Psoas muscle (tissue), 8 donors: ENCODE measurements around the gene EIF2S2. TPM values are rescaled to one million over a fixed set of nuclear protein-coding genes. Genes with fewer than 3 reads are reported as not detected.
A peak's percentile ranks its signal among the peaks of the same experiment; 100 is the strongest.

Source experiments
- ATAC-seq, 4 donors: fragments of 200-7000 bp; cut with Tn5 transposase; one replicate each; pipeline ENCODE4 v1.9.1; 2020; ENCODE audit warnings: moderate library complexity in 3 of 4, mild to moderate bottlenecking in 2 of 4
- DNase-seq, 2 donors: peaks; one replicate each; pipeline ENCODE4 v3.0.0-alpha.2; 2020
- H3K27ac ChIP-seq: fragments of 200-600 bp; one replicate; pipeline ENCODE4 v1.8.0; 2022
- H3K27me3 ChIP-seq, 3 donors: fragments of 200-600 bp in 1 of 3; one replicate each; pipeline versions ENCODE4 v1.6.1 to v1.8.0; 2013 to 2022; ENCODE audit warnings: low read length in 2 of 3, mild to moderate bottlenecking in 2 of 3, moderate library complexity in 1 of 3; ENCODE audit not compliant: insufficient read depth in 3 of 3
- H3K36me3 ChIP-seq, 2 donors: fragments of 200-600 bp in 1 of 2; one replicate each; pipeline versions ENCODE4 v1.6.1 to v1.8.0; 2013 to 2022; ENCODE audit warnings: low read depth in 1 of 2, mild to moderate bottlenecking in 1 of 2, moderate library complexity in 1 of 2; ENCODE audit not compliant: insufficient read depth in 1 of 2
- H3K4me1 ChIP-seq: fragments of 200-600 bp; one replicate; pipeline ENCODE4 v1.8.0; 2022
- H3K4me3 ChIP-seq: fragments of 200-600 bp; one replicate; pipeline ENCODE4 v1.8.0; 2022; ENCODE audit warnings: mild to moderate bottlenecking
- H3K9me3 ChIP-seq: fragments of 200-600 bp; one replicate; pipeline ENCODE4 v1.8.0; 2022
- WGBS, 3 donors: extraction: QIAGEN DNeasy Blood & Tissue Kit; methylation state at CpG; one replicate each; pipeline versions ENCODE4 v1.1.6 to v1.1.7; 2013; 5-methylcytosine and 5-hydroxymethylcytosine counted together
- intact Hi-C, 2 donors: fragments of 100-400 bp; cut with DNase I; formaldehyde crosslinking; loops; one replicate each; pipeline versions ENCODE4 v1.11.0 to v1.14.2; 2022
- polyA plus RNA-seq, 3 donors: library from polyadenylated mRNA; stranded (reverse); fragments of 200-250 nt; gene quantifications; one replicate each; pipeline ENCODE4 v1.2.3, GENCODE V29; 2013
- total RNA-seq, 4 donors: library from RNA; stranded (reverse); fragmentation: NEBNext Ultra II Directional in 2 of 4; extraction: Animal tissue kit (Norgen Biotek cat#: 25700) in 2 of 4; gene quantifications; one replicate each; pipeline versions ENCODE4 v1.2.1 to v1.2.4, GENCODE V29; 2021 to 2023
- TF ChIP-seq, protein P1 (sequence below): fragments of 200-600 bp; IDR thresholded peaks from one replicate; pipeline ENCODE4 v1.8.0; 2022; ENCODE audit warnings: antibody characterized with exemption
- donor health status: healthy with polysubstance abuse.
- donor health status: DM: no; HTN: no; CAD: no; lungs with moderate emphysema.
- donor health status: Bipolar disorder and iron deficiency.
- donor health status: healthy.
- donor health status: DM: yes; HTN: yes; CAD: no.
- donor health status: DM: no; HTN: no; CAD: no.
- donor health status: DM: no; HTN: no; CAD: no.
- donor health status: DM: yes; HTN: yes; CAD: no.

Gene EIF2S2
- total and polyA plus RNA-seq, 7 donors, result 49.4 to 219 (median 88.9) TPM

DNA sequence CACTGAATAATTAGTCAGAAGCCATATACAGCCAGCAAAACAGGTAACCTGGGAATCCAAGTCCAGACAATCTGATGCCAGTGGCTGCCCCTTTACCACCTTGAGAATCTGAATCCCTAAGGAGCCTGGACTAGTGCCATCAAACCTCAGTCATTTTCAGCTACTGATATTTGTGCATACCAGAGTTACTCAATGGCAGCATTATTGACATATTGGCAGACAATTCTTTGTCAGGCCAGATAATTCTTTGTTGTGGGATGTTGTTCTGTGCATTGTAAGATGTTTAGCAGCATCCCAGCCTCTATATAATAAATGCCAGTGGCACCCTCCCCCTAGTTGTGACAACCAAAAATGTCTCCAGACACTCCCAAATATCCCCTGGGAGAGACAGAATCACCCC lies 3.2 kb upstream of the EIF2S2 start:
- ATAC-seq (no peak), DNase-seq (no peak)
- Histone ChIP-seq H3K4me1 (peaks cover 5% of the 10 kb centered on the region), H3K36me3 (no peaks in the 10 kb centered on the region), H3K9me3 (no peaks in the 10 kb centered on the region), H3K27me3 (no peaks in the 10 kb centered on the region), H3K4me3 (no peak overlapping the region), H3K27ac (no peak overlapping the region)
- TF ChIP-seq, protein P1, sequence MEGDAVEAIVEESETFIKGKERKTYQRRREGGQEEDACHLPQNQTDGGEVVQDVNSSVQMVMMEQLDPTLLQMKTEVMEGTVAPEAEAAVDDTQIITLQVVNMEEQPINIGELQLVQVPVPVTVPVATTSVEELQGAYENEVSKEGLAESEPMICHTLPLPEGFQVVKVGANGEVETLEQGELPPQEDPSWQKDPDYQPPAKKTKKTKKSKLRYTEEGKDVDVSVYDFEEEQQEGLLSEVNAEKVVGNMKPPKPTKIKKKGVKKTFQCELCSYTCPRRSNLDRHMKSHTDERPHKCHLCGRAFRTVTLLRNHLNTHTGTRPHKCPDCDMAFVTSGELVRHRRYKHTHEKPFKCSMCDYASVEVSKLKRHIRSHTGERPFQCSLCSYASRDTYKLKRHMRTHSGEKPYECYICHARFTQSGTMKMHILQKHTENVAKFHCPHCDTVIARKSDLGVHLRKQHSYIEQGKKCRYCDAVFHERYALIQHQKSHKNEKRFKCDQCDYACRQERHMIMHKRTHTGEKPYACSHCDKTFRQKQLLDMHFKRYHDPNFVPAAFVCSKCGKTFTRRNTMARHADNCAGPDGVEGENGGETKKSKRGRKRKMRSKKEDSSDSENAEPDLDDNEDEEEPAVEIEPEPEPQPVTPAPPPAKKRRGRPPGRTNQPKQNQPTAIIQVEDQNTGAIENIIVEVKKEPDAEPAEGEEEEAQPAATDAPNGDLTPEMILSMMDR, result no peak
- intact Hi-C loops, result loop anchor here in 1 of 2 donors (5.0 kb wide), 1 partner anchor 38 kb away; no protein-coding TSS in a partner anchor

DNA sequence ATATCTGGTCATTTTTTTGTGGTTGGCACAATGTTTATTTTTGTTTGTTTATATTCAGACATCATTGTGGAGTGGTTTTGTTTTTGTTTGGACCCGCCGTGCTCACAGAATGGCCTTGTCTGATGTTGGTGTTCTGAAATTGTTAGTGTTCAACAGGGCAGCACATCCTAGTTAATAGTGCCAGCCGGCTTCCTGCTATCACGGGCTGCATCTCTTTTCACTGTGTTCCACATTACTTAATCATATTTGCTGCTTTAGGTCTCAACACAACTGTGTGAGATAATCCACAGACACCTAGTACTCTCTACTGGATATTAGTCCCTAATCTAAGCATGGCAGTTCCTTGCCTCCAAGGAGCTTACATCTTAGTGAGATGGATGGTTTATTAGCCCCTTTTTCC lies 2.8 kb upstream of the EIF2S2 start:
- intact Hi-C loops, result loop anchor here in 1 of 2 donors (5.0 kb wide), 1 partner anchor 38 kb away; no protein-coding TSS in a partner anchor
- ATAC-seq (no peak), DNase-seq (no peak)
- TF ChIP-seq, protein P1, result no peak
- peaks cover 0 to 2% of the 10 kb centered on the region in 2 donors for H3K36me3 ChIP-seq
- peaks cover 9% of the 10 kb centered on the region for H3K4me1 ChIP-seq
- H3K27me3 ChIP-seq, result no peaks in the 10 kb centered on the region
- H3K4me3 ChIP-seq, result no peak overlapping the region
- no peaks in the 10 kb centered on the region for H3K9me3 ChIP-seq
- no peak overlapping the region for H3K27ac ChIP-seq
- WGBS, 3 donors, result 86 to 89% (median 88%) methylated on average over 4 of the region's 4 CpGs

DNA sequence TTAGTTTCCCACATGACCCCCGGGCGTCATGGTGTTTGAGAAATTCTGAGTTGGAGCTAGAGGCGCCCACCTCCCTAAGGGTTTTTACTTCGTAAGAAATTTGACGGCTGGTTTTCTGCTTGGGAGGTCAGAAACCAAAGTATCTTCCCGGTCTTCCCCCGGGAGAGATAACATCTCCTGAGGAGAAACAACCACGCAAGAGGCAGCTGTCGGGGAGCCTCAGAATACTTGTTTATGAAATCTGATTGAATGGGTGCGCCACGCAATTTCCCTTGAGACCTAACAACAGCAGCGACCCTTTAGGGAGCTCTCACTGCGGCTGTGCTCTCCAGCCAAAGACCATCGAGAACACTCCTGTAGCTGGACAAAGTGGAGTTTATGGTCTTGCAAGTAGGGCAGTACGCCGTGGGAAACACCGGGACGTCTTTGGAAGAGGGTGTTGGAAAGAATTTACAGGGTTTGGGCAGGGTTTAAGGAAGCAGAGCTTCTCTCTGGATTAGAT lies 608 bp upstream of the EIF2S2 start:
- no peaks in the 10 kb centered on the region for H3K9me3 ChIP-seq
- H3K27ac ChIP-seq, result peak overlapping the region; percentile 99
- WGBS, 3 donors, result 1% methylated on average over 18 of the region's 18 CpGs
- DNase-seq (peak in 1 of 2 donors; percentile 68), ATAC-seq (peak in 1 of 4 donors; percentile 15)
- intact Hi-C loops, result loop anchor here in 1 of 2 donors (1.0 to 2.0 kb wide), 2 partner anchors 118 to 302 kb away; partner anchors contain the start of gene CHMP4B
- no peaks in the 10 kb centered on the region for H3K27me3 ChIP-seq
- H3K4me3 ChIP-seq, result peak overlapping the region; percentile 99
- TF ChIP-seq, protein P1, result no peak
- H3K4me1 ChIP-seq, result peaks cover 29% of the 10 kb centered on the region
- H3K36me3 ChIP-seq, result peaks cover 0 to 14% of the 10 kb centered on the region in 2 donors

DNA sequence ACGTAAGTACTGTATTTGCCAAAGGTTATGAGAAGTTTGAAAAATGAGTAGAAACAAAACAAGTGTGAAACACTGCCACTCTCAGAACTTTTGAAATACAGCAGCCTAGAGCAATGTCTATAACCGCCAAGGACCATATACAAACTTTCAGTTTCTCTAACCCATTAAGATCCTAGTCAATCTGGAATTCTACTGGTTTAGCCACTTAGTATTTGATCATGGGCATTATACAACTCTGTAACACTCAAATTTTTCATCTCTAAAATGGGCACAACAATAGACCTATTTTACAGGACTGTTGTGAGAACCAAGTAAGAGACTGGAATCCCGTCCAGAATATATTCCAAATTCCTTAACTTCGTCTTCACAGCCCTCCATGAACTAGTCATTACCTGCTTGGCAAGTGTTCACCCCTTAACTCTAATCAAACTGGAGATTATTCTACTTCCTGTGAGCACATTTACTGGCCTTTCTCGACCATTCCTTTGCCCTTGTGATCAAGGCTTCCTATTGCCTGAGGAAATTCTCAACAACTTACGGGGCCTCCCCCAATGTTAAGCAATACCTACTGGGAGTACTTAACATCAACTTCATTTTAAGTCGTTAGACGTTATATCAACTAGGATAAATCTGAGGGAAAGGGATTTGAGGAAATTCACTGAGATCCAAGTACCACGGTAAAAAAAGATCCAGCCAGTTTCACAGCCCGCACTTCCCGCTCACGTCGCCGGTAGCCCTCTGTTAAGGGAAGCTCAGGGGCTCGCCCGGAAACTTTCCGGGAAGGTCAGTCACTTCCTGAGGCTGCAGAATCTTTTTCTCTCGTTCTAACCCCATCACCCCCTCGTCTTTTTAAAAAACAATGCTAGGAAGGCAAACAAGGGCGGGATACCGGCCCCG lies 1.1 kb downstream of the EIF2S2 start:
- intact Hi-C loops, result no loop called here
- WGBS, 3 donors, result 4% methylated on average over 22 of the region's 22 CpGs

More for the DNA sequence above, 1.1 kb downstream of the EIF2S2 start:
- Histone ChIP-seq H3K9me3 (no peaks in the 10 kb centered on the region), H3K4me1 (peaks cover 33% of the 10 kb centered on the region), H3K36me3 (peaks cover 0 to 15% of the 10 kb centered on the region in 2 donors), H3K27me3 (no peaks in the 10 kb centered on the region), H3K27ac (peak overlapping the region; percentile 99), H3K4me3 (peak overlapping the region; percentile 99)
- ATAC-seq (peak in 2 of 4 donors; percentile 3 to 14), DNase-seq (peak in 1 of 2 donors; percentile 29)
- TF ChIP-seq, protein P1, result no peak
